ENCODE results near the gene PIK3R5.

PIK3R5 gene

GRCh38 chr17:8976638-8977037, 11.1 kb upstream of the PIK3R5 start:
- Histone ChIP-seq H4K20me1 (ENCODE audit: insufficient read depth) (no peaks in the 10 kb centered on the region), H3K4me1 (ENCODE audit: low read depth, poor library complexity, severe bottlenecking) (no peaks in the 10 kb centered on the region), H3K27me3 (ENCODE audit: insufficient read depth, low read depth) (no peaks in the 10 kb centered on the region), H3K4me3 (IDR thresholded peaks at IDR 0.05; ENCODE audit: insufficient read depth, low read depth, low read length) (no peak overlapping the region), H3K27ac (no peak overlapping the region), H3K36me3 (ENCODE audit: insufficient read depth) (no peaks in the 10 kb centered on the region), H3K4me2 (no peak overlapping the region), H3K79me2 (ENCODE audit: insufficient read depth, low read depth) (no peaks in the 10 kb centered on the region), H3K9ac (no peak overlapping the region), H2AFZ (ENCODE audit: low read depth) (no peak overlapping the region)
- no peak for TF ChIP-seq CTCF (conservative IDR thresholded peaks at IDR 0.05; ENCODE audit: low read depth, low read length)

GRCh38 chr17:8975091-8975725, 9.7 kb upstream of the PIK3R5 start:
- Histone ChIP-seq H3K27ac (no peak overlapping the region), H3K9ac (no peak overlapping the region), H2AFZ (ENCODE audit: low read depth) (no peak overlapping the region), H3K36me3 (ENCODE audit: insufficient read depth) (no peaks in the 10 kb centered on the region), H3K79me2 (ENCODE audit: insufficient read depth, low read depth) (no peaks in the 10 kb centered on the region), H3K27me3 (ENCODE audit: insufficient read depth, low read depth) (no peaks in the 10 kb centered on the region), H4K20me1 (ENCODE audit: insufficient read depth) (no peaks in the 10 kb centered on the region), H3K4me2 (no peak overlapping the region), H3K4me3 (IDR thresholded peaks at IDR 0.05; ENCODE audit: insufficient read depth, low read depth, low read length) (no peak overlapping the region), H3K4me1 (ENCODE audit: low read depth, poor library complexity, severe bottlenecking) (no peaks in the 10 kb centered on the region)
- no peak for TF ChIP-seq CTCF (conservative IDR thresholded peaks at IDR 0.05; ENCODE audit: low read depth, low read length)

GRCh38 chr17:8969901-8970300, 4.4 kb upstream of the PIK3R5 start:
- Histone ChIP-seq H4K20me1 (ENCODE audit: insufficient read depth) (no peaks in the 10 kb centered on the region), H3K27me3 (ENCODE audit: insufficient read depth, low read depth) (no peaks in the 10 kb centered on the region), H3K9ac (no peak overlapping the region), H2AFZ (ENCODE audit: low read depth) (no peak overlapping the region), H3K27ac (no peak overlapping the region), H3K36me3 (ENCODE audit: insufficient read depth) (no peaks in the 10 kb centered on the region), H3K79me2 (ENCODE audit: insufficient read depth, low read depth) (no peaks in the 10 kb centered on the region), H3K4me3 (IDR thresholded peaks at IDR 0.05; ENCODE audit: insufficient read depth, low read depth, low read length) (no peak overlapping the region), H3K4me2 (no peak overlapping the region), H3K4me1 (ENCODE audit: low read depth, poor library complexity, severe bottlenecking) (no peaks in the 10 kb centered on the region)
- no peak for TF ChIP-seq CTCF (conservative IDR thresholded peaks at IDR 0.05; ENCODE audit: low read depth, low read length)

- Histone ChIP-seq H3K27me3 (ENCODE audit: insufficient read depth, low read depth) (no peaks in the 10 kb centered on the region), H3K9ac (no peak overlapping the region), H4K20me1 (ENCODE audit: insufficient read depth) (no peaks in the 10 kb centered on the region), H2AFZ (ENCODE audit: low read depth) (no peak overlapping the region), H3K4me1 (ENCODE audit: low read depth, poor library complexity, severe bottlenecking) (no peaks in the 10 kb centered on the region), H3K36me3 (ENCODE audit: insufficient read depth) (no peaks in the 10 kb centered on the region), H3K4me3 (IDR thresholded peaks at IDR 0.05; ENCODE audit: insufficient read depth, low read depth, low read length) (no peak overlapping the region), H3K4me2 (no peak overlapping the region), H3K79me2 (ENCODE audit: insufficient read depth, low read depth) (no peaks in the 10 kb centered on the region), H3K27ac (no peak overlapping the region)
- TF ChIP-seq CTCF (conservative IDR thresholded peaks at IDR 0.05; ENCODE audit: low read depth, low read length) = no peak
Observed at GRCh38 chr17:8968503-8968902, 3.0 kb upstream of the PIK3R5 start.

Data from KMS-11 (cell line).